A673 (cell line): ENCODE data around the gene SUSD6.

Source experiments
- EZH2 ChIP-seq: fragments of 200-600 bp; sonication (generic); IDR thresholded peaks from 2 replicates; pipeline ENCODE4 v1.6.1; 2017; ENCODE audit warnings: borderline replicate concordance, low read depth, mild to moderate bottlenecking, mixed read lengths, antibody characterized with exemption, low read length; ENCODE audit not compliant: poor library complexity, severe bottlenecking
- TF ChIP-seq, protein P1 (sequence below): fragments of 300-800, 200-600 bp; sonication (generic); conservative IDR thresholded peaks from 2 replicates; pipeline ENCODE4 v1.5.1; 2017; ENCODE audit warnings: low read depth, mild to moderate bottlenecking, antibody characterized with exemption, low read length, moderate library complexity, mixed read lengths

DNA sequence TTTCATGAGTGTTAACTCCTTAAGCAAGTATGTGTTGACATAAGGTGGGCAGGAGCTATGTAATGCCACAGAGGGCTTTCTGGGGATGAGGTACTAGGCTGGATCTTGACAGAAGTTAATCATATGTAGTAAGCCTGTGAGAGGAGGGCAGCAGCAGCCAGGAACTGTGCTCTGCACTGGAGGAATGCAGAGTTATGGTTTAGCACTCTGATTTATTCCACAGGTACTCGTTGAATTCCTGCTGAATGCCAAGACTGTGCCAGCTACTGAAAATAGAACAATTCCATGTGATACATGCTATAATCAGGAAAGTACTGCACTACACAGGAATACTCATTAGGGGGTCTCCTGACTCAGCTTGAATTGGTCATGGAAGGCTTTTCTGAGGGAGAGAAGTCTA is 58.7 kb downstream of the SUSD6 start:
- TF ChIP-seq, protein P1, sequence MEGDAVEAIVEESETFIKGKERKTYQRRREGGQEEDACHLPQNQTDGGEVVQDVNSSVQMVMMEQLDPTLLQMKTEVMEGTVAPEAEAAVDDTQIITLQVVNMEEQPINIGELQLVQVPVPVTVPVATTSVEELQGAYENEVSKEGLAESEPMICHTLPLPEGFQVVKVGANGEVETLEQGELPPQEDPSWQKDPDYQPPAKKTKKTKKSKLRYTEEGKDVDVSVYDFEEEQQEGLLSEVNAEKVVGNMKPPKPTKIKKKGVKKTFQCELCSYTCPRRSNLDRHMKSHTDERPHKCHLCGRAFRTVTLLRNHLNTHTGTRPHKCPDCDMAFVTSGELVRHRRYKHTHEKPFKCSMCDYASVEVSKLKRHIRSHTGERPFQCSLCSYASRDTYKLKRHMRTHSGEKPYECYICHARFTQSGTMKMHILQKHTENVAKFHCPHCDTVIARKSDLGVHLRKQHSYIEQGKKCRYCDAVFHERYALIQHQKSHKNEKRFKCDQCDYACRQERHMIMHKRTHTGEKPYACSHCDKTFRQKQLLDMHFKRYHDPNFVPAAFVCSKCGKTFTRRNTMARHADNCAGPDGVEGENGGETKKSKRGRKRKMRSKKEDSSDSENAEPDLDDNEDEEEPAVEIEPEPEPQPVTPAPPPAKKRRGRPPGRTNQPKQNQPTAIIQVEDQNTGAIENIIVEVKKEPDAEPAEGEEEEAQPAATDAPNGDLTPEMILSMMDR, result no peak
- no peak for TF ChIP-seq EZH2
